ENCODE measurements around the gene APOL6. TPM values are rescaled to one million over a fixed set of nuclear protein-coding genes. Genes with fewer than 3 reads are reported as not detected.

APOL6 gene
- total and polyA plus RNA-seq, 10 of the 15 experiments (the other 5 are each of a cell fraction or from before 2014, with no cell fraction given) = 4.3 to 22.9 (median 9.3) TPM

DNA sequence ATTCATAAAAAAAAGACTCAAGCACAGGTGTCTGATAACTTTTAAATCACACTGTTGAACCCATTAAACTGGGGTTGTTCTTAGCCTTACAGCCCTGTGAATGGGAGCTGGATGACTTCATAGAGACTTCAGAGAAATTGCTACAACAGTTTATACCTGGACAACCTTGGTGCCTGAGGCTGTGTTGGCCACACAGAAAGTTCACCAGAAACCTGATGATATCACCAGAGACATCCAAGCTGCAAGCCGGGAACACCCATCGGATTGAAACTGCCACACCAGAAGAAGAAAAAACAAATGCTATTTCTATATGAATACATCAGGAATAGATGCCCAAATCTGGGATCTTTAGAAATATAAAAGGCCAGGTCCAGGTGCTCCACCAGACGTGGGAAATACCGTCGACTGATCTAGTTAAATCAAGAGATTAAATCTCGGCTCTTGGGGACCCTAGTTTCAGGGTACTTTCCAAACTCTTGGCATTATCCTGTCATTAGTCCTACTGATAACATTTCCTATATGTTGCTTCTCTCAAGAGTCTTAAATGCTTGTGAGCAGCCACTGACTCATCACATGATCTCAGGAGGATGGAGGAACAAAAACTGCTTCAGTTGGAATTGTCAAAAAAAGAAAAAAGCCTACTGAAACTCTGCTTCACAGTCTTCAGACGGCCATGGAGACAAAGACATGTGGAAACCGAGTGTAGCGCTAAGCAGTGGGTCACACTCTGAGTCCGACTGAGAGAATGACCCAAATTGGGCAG is 40.8 kb downstream of the APOL6 start:
- intact Hi-C loops (cut with micrococcal nuclease; ENCODE audit: unreplicated experiment) (no loop called here), in situ Hi-C loops (cut with MboI) (no loop called here)
- Histone ChIP-seq H3K9me3 (replicated peaks; ENCODE audit: control insufficient read depth, insufficient read depth, low read length) (no peaks in the 10 kb centered on the region), H3K27me3 (replicated peaks in 1 of 2; ENCODE audit: control insufficient read depth in 2 of 2, insufficient read depth in 2 of 2, low read length in 1 of 2) (no peaks in the 10 kb centered on the region; a peak in 1 of 4 replicates), H4K20me1 (ENCODE audit: control insufficient read depth, insufficient read depth) (no peaks in the 10 kb centered on the region), H3K79me2 (ENCODE audit: control insufficient read depth, insufficient read depth, low read length) (no peaks in the 10 kb centered on the region), H3K4me1 (ENCODE audit: control insufficient read depth, insufficient read depth, low read length) (no peaks in the 10 kb centered on the region), H3K36me3 (ENCODE audit: control insufficient read depth in 2 of 2, insufficient read depth in 2 of 2, low read length in 1 of 2) (no peaks in the 10 kb centered on the region), H3K9ac (ENCODE audit: control insufficient read depth, insufficient read depth, low read length) (no peak overlapping the region), H3K4me3 (no peak overlapping the region), H3K27ac (ENCODE audit: control insufficient read depth, insufficient read depth) (no peak overlapping the region), H3K4me2 (ENCODE audit: control insufficient read depth, insufficient read depth) (no peak overlapping the region), H2AFZ (ENCODE audit: control insufficient read depth, low read depth, low read length) (no peak overlapping the region)
- BruUV-seq (replicated peaks) = no TSS peak
- WGBS (ENCODE audit: insufficient coverage, insufficient replicate concordance, low lambda C conversion rate, missing lambda C conversion rate) = 43% methylated on average over 10 of the region's 10 CpGs
- DNase-seq (ENCODE audit: low read depth, low spot score) = no peak
- no peak for FAIRE-seq
- RAD21 ChIA-PET (ENCODE audit: unreplicated experiment) = no interaction called here
- TF ChIP-seq GATAD2B (conservative IDR thresholded peaks at IDR 0.05; ENCODE audit: low read depth) (no peak), BACH1 (IDR thresholded peaks at IDR 0.05; ENCODE audit: borderline replicate concordance) (no peak), RUNX3 (IDR thresholded peaks at IDR 0.05; ENCODE audit: low read length) (no peak), RBBP5 (conservative IDR thresholded peaks at IDR 0.05) (no peak), SREBF2 (IDR thresholded peaks at IDR 0.05; ENCODE audit: low read length) (no peak), CHD2 (IDR thresholded peaks at IDR 0.05; ENCODE audit: borderline replicate concordance, low read depth, low read length) (no peak), ZZZ3 (IDR thresholded peaks at IDR 0.05; ENCODE audit: control insufficient read depth, insufficient read length, low read depth) (no peak), HDGF (IDR thresholded peaks at IDR 0.05) (no peak), ZNF622 (IDR thresholded peaks at IDR 0.05) (no peak), EED (IDR thresholded peaks at IDR 0.05; ENCODE audit: low read depth) (no peak), RELA (IDR thresholded peaks at IDR 0.05; ENCODE audit: borderline replicate concordance, partially characterized antibody) (no peak), RB1 (IDR thresholded peaks at IDR 0.05; ENCODE audit: borderline replicate concordance) (no peak)
- TF ChIP-seq, protein P1, sequence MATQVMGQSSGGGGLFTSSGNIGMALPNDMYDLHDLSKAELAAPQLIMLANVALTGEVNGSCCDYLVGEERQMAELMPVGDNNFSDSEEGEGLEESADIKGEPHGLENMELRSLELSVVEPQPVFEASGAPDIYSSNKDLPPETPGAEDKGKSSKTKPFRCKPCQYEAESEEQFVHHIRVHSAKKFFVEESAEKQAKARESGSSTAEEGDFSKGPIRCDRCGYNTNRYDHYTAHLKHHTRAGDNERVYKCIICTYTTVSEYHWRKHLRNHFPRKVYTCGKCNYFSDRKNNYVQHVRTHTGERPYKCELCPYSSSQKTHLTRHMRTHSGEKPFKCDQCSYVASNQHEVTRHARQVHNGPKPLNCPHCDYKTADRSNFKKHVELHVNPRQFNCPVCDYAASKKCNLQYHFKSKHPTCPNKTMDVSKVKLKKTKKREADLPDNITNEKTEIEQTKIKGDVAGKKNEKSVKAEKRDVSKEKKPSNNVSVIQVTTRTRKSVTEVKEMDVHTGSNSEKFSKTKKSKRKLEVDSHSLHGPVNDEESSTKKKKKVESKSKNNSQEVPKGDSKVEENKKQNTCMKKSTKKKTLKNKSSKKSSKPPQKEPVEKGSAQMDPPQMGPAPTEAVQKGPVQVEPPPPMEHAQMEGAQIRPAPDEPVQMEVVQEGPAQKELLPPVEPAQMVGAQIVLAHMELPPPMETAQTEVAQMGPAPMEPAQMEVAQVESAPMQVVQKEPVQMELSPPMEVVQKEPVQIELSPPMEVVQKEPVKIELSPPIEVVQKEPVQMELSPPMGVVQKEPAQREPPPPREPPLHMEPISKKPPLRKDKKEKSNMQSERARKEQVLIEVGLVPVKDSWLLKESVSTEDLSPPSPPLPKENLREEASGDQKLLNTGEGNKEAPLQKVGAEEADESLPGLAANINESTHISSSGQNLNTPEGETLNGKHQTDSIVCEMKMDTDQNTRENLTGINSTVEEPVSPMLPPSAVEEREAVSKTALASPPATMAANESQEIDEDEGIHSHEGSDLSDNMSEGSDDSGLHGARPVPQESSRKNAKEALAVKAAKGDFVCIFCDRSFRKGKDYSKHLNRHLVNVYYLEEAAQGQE (IDR thresholded peaks at IDR 0.05; ENCODE audit: low read depth, low read length) = no peak
- TF ChIP-seq, protein P2, sequence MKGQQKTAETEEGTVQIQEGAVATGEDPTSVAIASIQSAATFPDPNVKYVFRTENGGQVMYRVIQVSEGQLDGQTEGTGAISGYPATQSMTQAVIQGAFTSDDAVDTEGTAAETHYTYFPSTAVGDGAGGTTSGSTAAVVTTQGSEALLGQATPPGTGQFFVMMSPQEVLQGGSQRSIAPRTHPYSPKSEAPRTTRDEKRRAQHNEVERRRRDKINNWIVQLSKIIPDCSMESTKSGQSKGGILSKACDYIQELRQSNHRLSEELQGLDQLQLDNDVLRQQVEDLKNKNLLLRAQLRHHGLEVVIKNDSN (IDR thresholded peaks at IDR 0.05; ENCODE audit: borderline replicate concordance, extremely low read length, insufficient read depth, low read depth, low read length) = no peak
- POLR2A ChIA-PET = no interaction called here
- ATAC-seq = no peak
- CTCF ChIA-PET = interaction anchor here (0.7 to 1.2 kb wide), 2 partner anchors 377 to 407 kb away, joined by 3 read pairs; no protein-coding TSS in a partner anchor
- SMC1A ChIA-PET (ENCODE audit: uncharacterized antibody, unreplicated experiment) = interaction anchor here (1.2 kb wide), 1 partner anchor 62 kb away, joined by 5 read pairs; no protein-coding TSS in a partner anchor
